LNCaP clone FGC (cell line): ENCODE data around the gene MEF2B.

Experiments
- DNase-seq: peaks from one replicate; pipeline ENCODE4 v3.0.0-alpha.2; 2011; ENCODE audit warnings: low read depth
- H3K4me3 ChIP-seq: 2 replicates; pipeline ENCODE4 v1.5.1; 2011; ENCODE audit warnings: mild to moderate bottlenecking, low read depth, low read length, control low read depth
- TF ChIP-seq, protein P1 (sequence below): IDR thresholded peaks from 2 replicates; pipeline ENCODE4 v1.5.1; 2012; ENCODE audit warnings: mild to moderate bottlenecking; ENCODE audit not compliant: control insufficient read depth, insufficient read depth; ENCODE audit errors: extremely low read depth

MEF2B gene

DNA sequence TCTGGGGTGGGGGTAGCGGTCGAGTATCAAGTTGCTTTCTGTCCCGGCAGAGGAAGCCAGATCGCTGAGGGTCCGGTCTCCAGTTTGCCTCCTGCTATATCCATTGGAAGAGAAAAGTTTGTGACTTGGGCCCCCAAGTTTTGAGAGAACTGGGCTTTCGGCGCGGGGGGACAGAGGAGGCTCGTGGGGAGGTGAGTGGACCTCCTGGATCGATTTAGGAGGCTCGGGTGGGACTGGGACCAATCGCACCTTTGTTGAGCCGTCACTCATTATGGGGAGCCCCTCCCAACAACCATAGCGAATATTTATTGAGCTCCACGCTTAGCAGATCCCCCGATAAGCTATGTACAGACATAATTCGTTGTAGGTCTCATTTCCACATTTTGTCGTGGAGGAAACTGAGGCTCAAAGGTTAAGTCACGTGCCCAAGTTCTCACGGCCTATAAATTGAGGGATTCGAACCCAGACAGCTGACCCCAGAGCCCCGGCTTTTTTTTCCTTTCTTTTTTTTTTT lies 22.9 kb upstream of the MEF2B start:
- no peak for DNase-seq
- TF ChIP-seq, protein P1, sequence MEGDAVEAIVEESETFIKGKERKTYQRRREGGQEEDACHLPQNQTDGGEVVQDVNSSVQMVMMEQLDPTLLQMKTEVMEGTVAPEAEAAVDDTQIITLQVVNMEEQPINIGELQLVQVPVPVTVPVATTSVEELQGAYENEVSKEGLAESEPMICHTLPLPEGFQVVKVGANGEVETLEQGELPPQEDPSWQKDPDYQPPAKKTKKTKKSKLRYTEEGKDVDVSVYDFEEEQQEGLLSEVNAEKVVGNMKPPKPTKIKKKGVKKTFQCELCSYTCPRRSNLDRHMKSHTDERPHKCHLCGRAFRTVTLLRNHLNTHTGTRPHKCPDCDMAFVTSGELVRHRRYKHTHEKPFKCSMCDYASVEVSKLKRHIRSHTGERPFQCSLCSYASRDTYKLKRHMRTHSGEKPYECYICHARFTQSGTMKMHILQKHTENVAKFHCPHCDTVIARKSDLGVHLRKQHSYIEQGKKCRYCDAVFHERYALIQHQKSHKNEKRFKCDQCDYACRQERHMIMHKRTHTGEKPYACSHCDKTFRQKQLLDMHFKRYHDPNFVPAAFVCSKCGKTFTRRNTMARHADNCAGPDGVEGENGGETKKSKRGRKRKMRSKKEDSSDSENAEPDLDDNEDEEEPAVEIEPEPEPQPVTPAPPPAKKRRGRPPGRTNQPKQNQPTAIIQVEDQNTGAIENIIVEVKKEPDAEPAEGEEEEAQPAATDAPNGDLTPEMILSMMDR, result no peak
- peak overlapping the region; percentile 89 for H3K4me3 ChIP-seq

DNA sequence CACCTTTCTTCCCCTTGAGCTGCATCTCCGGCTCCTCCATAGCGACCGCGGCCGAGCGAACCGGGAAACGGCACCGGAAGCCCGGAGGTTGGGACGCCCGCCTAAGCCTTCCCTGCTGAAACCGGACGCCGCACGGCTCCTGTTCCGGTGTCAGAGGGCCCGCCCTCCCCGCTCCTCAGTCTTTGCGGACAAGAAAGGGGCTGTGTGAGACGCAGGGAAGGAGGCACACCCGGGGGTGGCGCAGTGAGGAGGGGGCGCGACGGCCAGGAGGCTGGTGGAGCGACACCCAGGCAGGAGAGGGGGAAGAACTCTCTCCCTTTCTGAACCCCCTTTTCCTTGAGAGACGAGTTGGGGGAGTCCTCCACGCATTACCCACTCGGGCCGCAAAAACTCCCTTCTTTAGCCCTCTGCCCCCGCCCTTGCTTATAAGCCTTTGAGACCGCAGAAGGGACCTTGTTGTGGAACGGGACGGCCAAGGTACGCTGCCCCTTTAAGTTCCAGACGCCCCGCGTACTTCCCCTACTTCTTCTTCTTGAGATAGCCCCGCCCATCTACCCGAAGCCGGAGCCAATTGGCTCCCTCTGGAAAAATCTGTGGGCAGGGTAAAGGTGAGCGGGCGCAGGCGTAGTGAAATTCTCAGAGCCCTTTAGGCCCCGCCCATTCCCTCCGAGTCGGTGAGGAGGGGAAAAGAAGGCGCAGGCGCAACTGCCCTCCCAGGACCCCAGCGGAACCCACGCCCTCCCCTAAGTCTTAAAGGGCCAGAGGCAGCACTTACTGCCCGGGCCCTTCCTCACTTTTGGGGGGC lies 22.2 kb upstream of the MEF2B start, which contains the start of the genes BORCS8 and RFXANK:
TSS of gene BORCS8 (minus strand) at position 75 of the 805 bp plus-strand sequence. CDS start at position 40, 35 bp downstream.
TSS of gene RFXANK (plus strand) at position 181 of the 805 bp plus-strand sequence. CDS start 1,689 bp downstream, outside the sequence.
- TF ChIP-seq, protein P1, result no peak
- peak; percentile 97 for DNase-seq
- H3K4me3 ChIP-seq, result peak within 1 kb of the TSS; percentile 89

DNA sequence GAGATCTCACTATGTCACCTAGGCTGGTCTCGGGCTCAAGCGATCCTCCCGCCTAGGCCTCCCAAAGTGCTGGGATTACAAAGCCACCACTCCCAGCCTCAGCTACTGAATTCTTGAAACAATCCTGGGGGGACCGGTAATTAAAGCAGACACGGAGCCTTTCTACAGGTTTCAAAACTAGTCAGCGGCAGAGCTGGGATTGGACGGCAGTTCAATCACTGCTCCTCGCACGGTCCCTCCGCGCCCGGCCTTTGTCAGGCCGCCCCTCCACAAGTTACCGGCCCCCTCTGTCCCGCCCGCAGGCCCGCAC lies 21.7 kb upstream of the MEF2B start:
- TF ChIP-seq, protein P1, result no peak
- H3K4me3 ChIP-seq, result peak overlapping the region; percentile 89
- DNase-seq, result no peak

DNA sequence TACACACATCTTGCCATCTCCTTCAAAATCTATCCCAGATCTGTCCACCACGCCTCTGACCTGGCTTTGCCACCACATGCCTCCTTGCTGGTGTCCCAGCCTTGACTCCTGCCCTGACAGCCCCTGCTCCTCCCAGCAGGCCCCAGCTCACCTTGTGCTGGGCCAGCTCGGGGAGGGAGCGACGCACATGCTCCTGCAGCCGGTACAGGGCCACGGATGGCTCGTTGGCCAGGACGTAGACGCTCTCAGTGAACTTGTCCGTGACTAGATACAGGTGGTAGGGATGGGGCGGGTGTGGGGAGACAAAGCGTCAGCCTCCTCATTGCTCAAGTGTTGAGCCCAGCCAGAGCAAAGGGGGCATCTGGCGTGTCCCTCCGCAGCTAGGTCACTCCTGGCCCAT lies 16.7 kb upstream of the MEF2B start:
- no peak for DNase-seq
- no peak overlapping the region for H3K4me3 ChIP-seq
- TF ChIP-seq, protein P1, result no peak

DNA sequence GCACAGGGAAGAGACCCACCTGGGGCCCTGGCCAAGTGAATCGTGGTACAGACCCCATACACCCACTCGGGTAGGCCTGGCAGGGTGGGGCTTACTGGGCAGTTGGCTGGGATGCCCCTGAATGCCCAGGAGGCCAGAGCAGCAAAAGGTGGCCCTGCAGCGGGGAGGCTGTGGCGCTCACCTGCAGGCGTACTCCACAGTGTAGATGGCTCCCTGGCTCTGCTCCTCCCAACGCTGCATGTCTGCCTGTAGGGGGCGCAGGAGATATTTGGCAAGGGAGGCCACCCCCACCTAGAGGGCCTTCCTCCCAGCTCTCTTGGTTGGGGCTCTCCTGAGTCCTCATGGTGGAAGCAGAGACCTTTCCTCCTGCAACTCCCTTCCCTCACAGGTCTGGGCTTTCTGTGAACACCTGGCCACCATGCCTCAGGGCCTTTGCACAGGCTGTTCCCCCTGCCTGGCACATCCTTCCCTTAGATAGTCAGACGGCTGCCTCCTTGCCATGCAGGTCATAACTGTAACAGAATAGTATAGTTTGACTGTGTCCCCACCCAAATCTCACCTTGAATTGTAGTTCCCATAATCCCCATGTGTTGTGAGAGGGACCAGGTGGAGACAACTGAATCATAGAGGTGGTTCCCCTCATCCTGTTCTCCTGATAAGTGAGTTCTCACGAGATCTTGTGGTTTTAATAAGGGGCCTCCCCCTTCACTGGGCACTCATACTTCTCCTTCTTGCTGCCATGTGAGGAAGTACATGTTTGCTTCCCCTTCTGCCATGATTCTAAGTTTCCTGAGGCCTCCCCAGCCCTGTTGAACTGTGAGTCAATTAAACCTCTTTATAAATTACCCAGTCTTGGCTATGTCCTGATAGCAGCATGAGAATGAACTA lies 16.0 kb upstream of the MEF2B start:
- TF ChIP-seq, protein P1, result peak; percentile 47
- DNase-seq, result no peak
- H3K4me3 ChIP-seq, result no peak overlapping the region

DNA sequence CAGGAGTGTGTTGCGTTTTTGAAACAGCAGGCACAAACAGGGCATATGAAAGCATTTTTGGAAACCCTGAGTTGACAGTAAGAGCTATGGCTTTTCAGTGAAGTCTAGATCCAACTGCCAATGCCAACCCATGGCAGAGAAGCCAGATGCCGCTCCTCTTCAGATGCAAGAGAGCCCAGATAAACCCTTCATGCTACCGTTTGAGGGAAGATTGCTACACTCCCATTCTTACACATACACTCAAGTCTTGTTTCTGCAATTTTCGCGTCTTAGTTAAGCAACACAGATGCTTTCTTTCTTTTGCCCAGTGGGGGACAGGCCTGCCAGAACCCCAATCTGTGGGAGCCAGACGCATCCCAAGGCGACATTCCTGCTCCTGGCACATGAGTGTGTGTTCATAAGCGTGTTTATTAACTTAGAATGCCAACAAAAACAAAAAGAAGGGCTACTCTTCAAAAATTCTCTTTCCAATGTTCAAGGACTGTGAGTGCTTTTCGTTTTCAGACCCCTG lies 11.5 kb upstream of the MEF2B start:
- no peak for DNase-seq
- H3K4me3 ChIP-seq, result no peak overlapping the region
- TF ChIP-seq, protein P1, result no peak
